ENCODE results near the gene MSL3B.
"Not testable (repeated sequence)": the region's sequence is repeated elsewhere in the genome, so short reads cannot be mapped to it uniquely, and the experiment has no call there.

MSL3B gene

DNA sequence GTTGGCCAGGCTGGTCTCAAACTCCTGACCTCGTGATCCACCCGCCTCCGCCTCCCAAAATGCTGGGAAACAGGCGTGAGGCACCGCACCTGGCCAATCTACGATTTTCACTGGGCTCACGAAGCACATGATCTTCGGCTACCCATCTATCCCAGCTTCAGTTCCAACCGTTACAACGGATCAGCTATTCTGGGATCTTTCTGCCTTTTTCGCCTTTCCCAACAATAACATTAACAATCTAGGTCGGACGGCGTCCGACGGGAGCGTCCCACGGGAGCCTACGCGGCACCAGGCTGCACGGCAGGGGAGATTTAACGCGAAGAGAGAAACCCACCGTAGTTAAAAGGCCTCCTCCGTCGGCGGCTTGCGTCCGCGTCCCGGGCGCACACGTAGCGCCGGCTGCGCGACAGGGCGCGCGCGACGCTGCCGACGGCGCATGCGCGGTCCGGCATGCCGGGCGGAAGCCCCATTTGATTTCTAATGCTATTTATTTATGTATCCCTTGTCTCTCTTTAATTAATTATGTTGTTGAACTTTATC, at the start of gene MSL3B:
TSS of gene MSL3B (minus strand) at position 394 of the 540 bp plus-strand sequence.
- FAIRE-seq = no peak

DNA sequence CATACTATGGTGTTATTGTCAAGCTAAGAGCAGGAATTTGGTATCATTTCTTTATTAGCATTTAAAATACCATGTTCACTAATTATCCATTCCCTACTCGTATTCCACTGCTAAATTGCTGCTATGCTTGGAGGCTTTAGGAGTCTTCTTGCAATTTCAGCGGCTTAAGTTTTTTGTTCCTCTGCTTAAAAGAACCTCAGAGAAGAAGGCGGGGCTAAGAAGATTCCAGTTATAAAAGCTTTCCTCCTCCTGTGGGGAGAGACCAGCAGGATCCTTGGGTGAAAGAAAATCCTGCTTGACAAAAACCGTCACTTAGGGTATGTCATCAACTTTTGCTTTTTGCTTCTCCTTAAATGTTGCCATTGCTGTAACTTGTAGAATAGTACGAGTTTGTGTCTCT, 48.9 kb upstream of the MSL3B start, which contains the start of gene TRPM8:
TSS of gene TRPM8 (plus strand) at position 258 of the 400 bp plus-strand sequence. CDS start 9,165 bp downstream, outside the sequence.
- no peak for FAIRE-seq

DNA sequence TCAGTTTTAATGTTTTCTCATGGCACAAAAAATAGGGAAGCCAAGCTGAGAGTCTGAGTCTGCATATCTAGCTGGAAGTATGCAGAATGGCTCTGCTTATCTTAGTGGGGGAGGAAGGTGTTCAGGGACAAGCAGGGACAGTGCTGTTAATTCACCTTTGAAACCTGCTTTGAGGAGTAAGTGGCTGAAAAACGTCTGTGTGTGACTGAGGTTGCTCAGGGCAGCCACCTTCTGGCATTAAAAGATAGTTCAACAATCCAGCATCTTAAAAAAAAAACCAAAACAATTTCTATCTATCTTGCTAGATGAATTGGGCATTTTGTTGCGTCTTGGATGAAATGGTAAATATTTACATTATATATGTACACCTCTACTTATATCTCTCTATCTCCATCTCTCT, 46.9 kb upstream of the MSL3B start:
- FAIRE-seq = no peak

DNA sequence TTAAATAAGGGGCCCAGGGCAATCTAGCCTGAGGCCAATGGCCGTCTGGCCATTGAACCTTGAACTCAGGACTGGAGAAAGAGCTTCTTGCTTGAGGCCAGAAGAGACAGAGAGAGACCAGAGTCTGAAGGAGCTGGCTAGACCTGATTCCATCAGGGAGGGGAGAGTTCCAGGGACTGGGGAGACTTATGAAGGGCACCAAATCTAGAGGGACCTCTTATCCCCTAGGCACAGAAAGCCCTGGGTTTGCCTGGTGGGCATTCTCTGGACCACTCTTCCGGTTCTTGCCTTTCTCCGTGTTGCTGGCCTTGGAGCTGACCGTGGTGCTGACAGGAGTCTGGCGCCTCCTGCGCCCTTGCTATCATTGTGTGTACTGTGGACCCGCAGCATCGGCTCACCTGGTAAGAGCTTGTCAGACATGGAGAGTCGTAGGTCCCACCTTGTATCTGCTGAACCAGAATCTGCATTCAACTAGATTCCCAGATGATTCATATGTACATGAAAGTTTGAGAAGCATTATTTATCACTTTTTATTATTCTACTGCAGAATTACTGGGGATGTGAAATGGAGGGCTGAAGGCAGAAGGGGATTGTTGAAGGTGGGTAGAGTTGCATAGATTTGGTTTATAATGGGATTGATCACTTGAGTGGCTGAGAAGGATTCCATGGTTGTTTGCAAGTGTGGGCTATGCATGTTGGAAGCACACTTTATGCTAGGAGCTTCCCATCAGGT, 44.7 kb upstream of the MSL3B start:
- no peak for FAIRE-seq

DNA sequence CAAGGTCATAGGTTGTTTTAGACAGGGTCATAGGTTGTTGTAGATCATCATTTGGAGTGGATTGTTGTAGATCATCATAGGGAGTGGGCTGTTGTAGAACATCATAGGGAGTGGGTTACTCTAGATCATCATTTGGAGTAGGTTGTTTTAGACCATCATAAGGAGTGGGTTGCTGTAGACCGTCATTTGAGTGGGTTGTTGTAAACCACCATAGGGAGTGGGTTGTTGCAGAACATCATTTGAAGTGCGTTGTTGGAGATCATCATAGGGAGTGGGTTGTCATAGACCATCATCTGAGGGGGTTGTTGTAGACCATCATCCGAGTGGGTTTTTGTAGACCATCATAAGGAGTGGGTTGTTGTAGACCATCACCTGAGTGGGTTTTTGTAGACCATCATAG, 39.4 kb upstream of the MSL3B start:
- no peak for FAIRE-seq

DNA sequence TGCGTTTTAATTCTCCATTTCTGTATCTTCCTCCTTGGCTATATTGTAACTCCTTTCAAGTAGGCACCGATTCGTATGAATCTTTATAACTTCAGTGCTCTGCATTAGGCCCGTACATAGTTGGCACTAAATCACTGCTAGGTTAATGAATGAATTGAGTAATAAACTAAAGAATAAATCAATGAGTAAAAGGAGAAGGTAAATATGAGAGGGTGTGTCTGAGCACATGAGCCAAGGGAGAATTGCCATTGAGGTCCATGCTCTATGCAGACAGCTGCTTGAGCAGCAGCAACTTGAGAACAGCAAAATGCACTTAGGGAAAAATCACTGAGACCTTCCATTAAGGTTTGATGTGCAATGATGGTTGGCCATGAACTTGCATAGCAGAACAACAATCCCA, 37.8 kb upstream of the MSL3B start:
- no peak for FAIRE-seq

DNA sequence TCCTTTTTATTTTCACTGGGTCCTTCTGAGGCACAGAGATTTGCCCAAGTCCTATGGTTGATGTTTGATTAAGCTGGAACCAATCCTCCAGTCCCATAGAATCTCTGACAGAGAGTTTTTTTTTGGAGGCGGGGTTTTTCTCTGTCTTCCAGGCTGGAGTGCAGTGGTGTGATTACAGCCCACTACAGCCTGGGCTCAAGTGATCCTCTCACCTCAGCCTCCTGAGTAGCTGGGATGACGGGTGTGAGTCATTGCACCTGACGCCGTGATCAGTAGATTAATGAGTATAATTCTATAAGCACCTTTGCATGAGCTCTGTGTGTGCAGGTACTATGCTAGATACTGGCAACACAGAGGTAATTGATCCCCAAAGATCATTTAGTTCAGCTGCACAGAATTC, 33.7 kb upstream of the MSL3B start:
- no peak for FAIRE-seq

DNA sequence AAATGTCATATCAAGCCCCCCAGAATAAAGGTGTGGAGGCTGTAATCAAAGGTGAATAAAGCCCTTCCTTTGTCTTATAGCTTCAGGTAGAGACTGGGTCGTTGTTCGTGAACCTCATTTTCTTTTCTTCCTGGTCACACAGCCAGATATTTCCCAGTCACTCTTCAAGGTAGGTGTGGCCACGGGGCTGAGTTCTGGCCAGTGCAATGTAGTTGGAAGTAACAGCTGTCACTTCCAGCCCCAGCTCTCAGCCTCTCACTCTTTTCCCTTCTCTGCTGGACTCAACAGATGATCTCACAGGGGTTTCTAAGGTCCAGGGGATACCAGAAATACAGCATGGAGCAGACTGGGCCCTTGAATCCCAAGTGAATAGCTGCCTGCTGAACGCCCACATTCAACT, 33.2 kb upstream of the MSL3B start:
- no peak for FAIRE-seq

DNA sequence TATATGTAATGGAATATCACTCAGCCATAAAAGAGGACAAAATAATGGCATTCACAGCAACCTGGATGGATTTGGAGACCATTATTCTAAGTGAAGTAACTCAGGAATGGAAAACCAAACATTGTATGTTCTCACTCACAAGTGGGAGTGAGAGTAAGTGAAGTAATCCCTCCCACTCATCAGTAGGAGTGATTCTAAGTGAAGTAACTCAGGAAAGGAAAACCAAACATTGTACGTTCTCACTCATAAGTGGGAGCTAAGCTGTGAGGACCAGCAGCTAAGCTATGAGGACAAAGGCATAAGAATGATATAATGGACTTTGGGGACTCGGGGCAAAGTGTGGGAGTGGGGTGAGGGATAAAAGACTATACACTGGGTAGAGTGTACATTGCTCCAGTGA, 28.1 kb upstream of the MSL3B start:
- not testable (repeated sequence) for FAIRE-seq

DNA sequence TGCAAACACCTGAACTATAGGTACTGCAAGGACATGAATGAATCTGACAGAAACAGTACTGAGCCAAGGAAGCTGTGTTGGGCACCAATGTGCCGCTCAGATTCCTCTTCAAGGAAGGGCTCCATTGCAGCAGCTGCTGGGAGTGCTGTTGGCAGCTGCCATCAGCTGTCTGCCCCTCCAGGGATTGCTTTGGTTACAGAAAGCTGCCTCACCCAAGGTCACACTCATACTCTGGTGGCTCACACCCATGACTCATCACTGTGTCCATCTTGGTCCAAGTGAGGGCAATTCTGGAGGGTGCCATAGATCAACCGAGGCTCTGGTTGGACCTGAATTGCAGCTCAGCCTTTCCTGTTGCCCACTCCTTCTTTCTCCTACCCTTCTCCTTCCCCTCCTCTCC, 24.6 kb upstream of the MSL3B start:
- FAIRE-seq = no peak

DNA sequence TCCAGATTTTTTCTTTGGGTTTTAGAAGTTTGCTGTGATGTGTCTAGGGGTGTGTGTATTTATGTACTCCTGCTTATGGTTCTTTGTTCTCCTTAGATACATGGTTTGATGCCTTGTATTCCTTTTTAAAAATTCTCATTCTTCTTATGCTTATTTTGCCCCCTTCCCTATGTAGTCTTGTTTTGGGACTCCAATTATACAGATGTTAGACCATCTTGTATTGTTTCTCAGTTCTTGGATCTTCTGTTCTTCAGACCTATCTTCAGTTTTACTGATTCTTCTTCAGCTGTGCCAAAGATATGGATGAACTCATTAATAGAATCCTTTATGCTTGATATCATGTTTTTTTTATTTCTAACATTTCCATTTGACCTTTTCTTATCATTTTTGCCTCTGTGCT, 14.2 kb upstream of the MSL3B start:
- no peak for FAIRE-seq

DNA sequence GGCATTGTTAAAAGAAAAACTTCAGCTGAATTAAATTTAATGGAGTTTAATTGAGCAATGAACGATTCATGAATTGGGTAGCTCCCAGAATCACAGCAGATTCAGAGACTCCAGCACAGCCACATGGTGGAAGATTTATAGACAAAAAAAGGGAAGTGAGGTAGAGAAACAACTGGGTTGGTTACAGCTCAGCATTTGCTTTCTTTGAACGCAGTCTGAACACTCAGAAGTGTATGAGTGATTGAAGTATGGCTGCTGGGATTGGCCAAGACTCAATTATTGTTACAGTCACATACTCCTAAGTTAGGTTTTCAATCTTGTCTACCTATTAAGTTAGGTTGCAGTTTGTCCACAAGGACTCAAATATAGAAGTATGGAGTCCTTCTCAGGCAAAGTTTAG, 3.9 kb upstream of the MSL3B start:
- FAIRE-seq = not testable (repeated sequence)

DNA sequence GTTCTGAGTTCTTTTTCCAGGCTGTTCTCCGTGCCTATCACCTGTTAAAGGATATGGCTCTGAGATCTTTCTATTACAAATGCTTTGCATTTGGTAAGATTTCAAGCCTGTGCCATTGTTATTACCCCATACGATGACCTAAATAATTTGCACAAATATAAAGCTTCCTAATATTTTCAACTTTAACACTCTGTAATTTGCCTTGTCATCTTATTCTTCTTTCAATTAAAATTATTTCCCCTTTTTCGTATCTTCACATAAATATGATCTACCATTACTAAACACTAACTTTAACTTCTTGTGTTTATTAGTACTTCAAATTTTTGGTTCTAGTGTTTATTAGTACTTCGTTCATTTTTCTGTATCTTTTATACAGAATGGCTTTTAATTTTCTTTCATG, 3.2 kb upstream of the MSL3B start:
- no peak for FAIRE-seq

DNA sequence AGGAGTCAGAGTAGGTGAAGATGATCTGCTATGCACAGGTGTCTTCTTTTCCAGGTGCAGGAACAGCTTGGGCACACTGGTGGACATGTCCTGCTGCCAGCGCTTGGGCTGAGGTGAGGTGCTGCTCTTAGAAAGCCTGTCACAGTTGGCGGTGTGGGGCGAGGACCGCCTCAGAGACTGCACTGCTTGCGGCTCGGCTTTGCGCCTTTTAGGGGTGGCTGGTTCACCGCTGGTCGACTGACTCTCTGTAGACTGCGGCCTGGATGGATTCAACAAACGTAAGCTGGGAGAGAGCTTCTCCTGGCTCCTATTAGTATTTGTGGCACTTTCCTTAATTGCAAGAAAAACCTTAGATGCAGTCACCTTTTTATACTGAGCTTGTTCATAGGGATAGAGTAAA, 1.7 kb downstream of the MSL3B start:
- no peak for FAIRE-seq

DNA sequence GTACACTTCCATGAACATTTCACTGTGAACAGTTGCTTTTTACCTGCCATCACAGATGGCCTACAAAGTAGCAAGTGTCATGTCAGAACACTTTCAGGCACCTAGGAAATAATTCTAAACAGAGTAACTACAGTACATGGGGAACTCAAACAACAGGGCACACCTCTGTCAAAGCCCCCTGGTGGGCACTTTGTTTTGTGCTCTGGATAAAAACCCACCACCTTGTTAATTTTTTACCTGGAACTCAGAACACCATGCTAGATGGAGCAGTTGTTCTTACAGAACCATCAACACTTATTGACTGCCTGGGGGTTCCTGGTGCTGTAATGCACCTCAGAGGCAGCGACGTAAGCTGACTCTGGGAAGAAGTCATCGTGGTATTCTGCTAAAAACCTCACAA, 2.3 kb downstream of the MSL3B start:
- FAIRE-seq = no peak

DNA sequence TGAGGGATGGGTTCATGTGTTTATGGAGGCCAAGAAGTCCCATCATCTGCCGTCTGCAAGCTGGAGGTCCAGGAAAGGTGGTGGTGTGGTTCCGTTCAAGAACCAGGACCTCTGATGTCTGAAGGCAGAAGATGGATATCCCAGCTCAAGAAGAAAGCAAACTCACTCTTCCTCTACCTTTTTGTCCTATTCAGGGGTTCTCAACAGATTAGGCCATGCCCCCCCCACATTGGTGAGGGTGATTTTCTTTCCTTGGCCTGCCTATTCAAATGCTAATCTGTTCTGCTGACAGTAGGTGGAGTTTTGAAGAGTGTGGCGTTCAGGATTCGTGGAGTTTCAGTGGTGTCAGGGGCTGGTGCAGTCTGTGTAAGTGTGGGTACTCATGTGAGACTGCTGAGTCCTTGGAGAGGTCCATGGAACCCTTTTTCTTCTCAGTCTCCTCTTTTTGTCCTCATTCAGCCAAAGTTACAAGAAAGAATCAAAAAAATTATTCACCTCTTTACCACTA, 5.9 kb downstream of the MSL3B start:
- no peak for FAIRE-seq

DNA sequence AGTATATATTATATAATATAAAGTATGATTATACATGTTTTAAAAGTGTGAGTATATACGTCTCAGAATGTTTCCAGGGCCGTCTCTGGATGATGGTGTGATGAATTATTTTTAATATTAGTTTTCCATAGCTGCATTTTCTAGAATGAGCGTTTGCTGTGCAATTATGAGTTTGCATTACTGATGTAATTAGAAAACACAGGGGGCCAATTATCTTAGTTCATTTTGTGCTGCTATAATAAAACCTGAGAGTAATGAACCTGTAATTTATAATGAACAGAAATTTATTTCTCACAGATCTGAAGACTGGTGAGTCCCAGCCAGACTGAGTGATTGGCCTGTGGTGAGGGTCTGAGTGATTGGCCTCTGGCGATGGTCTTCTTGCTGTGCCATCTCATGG, 9.9 kb downstream of the MSL3B start:
- no peak for FAIRE-seq

DNA sequence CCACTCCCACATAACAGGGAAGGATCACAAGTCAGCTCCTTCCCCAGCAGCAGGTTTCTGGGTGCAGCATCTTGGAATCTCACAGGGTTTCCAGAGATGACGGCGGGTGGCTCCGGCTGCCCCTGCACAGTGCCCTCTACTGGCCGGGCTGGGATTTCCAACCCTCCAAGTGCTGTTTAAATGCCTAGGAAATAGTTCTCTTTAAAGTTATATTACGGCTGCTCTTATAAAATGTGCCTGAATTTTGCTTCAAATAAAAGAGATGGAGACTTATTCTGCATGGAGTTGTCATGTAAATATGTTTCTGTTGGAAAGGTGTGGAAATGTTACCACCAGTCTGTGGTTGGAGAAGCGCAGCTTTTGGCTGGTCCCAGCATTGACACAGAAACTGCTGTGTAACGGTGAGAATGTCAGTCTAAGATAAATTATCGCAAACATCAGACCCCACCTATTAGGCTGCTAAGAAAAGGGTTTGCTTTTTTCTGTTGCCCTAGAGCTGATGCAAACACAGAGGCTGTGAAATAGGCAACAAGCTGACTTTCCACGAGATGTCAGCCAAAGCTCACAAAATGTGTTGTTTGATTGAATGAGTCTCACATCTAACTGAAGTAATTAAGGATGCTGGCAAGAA, 10.6 kb downstream of the MSL3B start:
- no peak for FAIRE-seq

DNA sequence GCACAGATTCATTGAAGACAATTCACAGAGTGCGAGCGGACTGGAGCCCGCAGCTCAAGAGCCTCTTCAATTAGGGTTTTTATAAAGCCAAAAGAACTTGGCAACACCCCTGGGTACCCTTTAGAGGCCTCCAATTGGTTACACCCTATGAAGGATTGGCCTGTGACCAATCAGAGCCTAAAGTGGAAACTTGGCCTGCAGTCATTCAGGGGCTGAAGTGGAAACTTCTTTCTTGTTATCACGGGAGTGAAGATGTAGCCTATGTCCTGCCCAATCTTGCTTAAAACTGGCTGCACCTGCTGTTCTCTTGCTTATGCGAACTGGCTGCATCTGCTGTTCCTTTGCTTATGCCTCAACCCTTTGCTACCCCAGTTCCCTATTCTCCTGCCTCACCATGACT, 12.0 kb downstream of the MSL3B start:
- no peak for FAIRE-seq

DNA sequence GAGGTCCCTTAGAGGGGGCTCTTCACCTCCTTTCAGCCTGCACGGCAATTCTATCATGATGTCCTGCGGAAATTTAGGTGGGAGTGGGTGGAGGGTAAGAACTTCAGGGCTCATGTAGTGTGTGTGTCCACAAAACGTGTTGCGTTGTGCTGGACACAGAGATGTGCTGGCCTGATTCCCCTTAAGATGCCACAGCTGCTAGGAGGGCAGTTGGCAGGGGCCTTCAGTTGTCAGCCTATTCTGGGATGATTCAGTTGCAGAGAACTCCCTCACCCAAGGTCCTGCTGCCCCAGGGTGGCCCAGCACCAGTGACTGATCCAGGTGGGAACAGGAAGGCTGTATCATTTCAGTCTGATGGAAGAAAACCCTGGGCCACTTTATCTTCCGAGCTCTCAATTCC, 12.8 kb downstream of the MSL3B start:
- no peak for FAIRE-seq

DNA sequence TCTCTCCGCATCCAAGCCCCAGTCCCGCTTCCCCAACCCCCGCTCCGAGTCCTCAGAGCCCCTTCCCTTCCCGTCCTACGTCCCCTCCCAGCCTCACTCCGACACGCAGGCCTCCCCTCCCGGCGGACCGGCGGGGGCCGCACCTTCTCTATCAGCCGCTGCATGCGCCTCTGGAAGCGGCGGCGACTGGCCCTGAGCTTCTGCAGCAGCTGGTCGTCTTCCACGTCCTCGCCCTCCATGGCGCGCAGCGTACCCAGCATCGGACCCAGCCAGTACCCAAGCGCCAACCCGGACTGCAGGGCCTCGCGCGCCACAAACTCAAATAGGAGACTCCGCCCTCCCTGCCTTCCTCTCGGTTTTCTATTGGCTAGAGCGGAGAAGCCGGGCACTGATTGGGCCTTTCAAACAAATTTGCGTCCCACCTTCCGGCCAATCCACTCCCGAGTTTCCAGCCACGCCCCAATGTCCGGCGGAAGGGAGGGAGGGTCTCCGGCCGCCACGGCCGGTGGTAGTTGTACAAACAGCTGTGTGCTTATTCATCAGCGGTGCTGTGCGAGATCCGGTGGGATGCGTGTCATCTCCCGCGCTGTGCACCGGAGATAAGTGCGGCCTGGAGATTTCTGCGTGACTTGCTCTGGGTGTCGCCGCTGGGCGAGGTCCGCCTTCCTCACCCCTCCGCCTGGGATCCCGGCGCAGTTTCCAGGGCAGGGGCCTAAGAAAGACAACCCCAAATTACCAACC, 13.8 kb downstream of the MSL3B start, which contains the start of gene HJURP:
TSS of gene HJURP (minus strand) at position 295 of the 741 bp plus-strand sequence. CDS start at position 260, 35 bp downstream.
- peak; percentile 97 for FAIRE-seq

DNA sequence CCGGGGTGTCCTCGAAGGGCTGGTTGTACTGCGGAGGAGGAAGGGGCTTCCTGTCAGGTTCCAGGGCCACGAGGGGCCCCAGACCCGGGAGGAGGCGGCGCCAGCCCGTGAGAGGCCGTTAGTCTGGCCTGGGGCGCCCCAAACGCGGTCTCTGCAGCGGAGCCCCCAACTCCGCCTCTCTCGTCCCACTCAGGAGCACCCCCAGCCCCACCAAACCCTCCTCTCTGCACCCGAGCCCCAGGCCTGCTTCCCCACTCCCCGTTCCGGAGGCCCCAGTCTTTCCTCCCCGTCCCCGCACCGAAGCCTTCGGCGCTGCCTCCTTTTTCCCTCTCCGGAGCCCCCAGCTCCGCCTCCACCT, 14.3 kb downstream of the MSL3B start:
- FAIRE-seq = no peak

DNA sequence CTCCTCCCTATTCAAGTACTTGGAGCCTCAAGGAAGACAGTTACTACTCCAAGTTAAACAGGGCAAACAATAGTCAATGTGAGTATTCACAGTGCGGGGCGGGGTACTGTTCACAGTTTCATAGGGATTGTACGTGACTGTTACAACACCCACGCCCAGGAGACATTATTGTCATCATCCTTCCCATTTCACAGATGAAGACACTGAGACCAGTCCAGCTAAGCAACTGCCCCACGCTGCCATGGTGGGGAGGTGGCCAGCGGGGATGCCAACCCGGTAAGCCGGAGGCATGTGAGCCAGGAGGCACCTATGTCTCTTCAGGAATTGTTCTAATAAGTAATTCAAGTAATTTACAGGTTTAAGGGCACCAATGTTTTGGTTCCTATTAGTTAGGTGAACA, 14.8 kb downstream of the MSL3B start:
- FAIRE-seq = no peak

DNA sequence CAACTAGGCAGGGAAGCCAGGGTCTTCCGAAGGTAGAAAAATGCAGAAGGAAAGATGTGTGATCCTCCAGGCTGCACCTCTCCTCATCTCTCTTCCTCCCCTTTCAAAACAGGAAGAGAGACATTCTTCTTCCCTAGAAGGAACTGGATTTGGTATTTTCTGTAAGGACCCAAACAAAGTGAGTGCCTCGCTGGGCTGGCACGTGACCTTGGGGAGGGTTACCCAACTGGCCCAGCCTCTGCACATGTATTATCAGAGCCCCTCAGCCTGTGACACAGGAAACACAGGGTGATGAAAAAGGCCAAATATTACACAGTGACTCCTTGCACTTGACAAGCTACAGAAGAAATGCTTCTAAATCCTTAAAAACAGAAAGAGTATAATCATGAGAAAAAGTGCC, 16.1 kb downstream of the MSL3B start:
- FAIRE-seq = no peak

Measured in A204.1 (cell line).